ENCODE data around the gene LMOD3. TPM values are rescaled to one million over a fixed set of nuclear protein-coding genes. Genes with fewer than 3 reads are reported as not detected.

Gene LMOD3
- total and polyA plus RNA-seq, 4 experiments from 2014 or later: 0.13 to 0.24 TPM; not detected in 2

DNA sequence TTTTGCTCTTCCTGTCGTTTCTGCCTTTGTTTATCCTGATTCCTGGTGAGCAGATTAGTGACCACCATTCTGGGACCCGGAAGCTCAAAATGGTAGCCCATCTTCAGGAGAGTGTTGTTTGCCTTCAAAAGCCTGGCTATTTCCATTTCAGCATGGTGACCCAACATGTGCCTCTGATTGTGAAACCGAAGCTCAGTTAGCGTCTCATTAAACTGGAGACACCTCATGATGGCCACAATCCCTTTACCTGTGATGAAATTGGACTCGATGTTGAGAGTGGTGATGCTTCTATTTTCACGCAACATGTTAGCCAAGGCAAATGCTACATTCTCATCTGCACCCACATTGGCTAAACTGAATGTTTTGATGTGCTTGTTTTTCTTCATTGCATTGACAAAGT, 3.3 kb downstream of the LMOD3 start:
- ChIA-PET CTCF (ENCODE audit: partially characterized antibody) (interaction anchor here (0.8 to 4.3 kb wide), 12 partner anchors 9 to 187 kb away, joined by 3 to 34 read pairs (median 4); no protein-coding TSS in a partner anchor), POLR2A (ENCODE audit: partially characterized antibody) (no interaction called here)
- intact Hi-C loops (cut with micrococcal nuclease): no loop called here
- Histone ChIP-seq H3K9me3 (ENCODE audit: control insufficient read depth in 1 of 2, low read length in 2 of 2) (no peaks in the 10 kb centered on the region), H3K4me1 (ENCODE audit: insufficient read depth, low read length) (no peaks in the 10 kb centered on the region), H3K36me3 (ENCODE audit: insufficient read depth, low read length) (no peaks in the 10 kb centered on the region), H3K27me3 (ENCODE audit: insufficient read depth, low read length) (no peaks in the 10 kb centered on the region), H3K27ac (ENCODE audit: low read depth, low read length) (no peak overlapping the region), H3K4me3 (ENCODE audit: low read length in 2 of 2) (no peak overlapping the region)
- peaks cover 0 to 1% of the 10 kb centered on the region in 2 donors for H3K27me3 Mint-ChIP-seq
- H3K27ac Mint-ChIP-seq: peak overlapping the region in 1 of 7 donors; percentile 73
- no peak overlapping the region for H3K4me3 Mint-ChIP-seq
- H3K9me3 Mint-ChIP-seq: no peaks in the 10 kb centered on the region
- H3K36me3 Mint-ChIP-seq: no peaks in the 10 kb centered on the region
- H3K4me1 Mint-ChIP-seq: peaks cover 5% of the 10 kb centered on the region in 4 donors
- no peak for DNase-seq

- intact Hi-C loops (cut with micrococcal nuclease): no loop called here
- Histone ChIP-seq H3K27ac (ENCODE audit: low read depth, low read length) (no peak overlapping the region), H3K9me3 (ENCODE audit: control insufficient read depth in 1 of 2, low read length in 2 of 2) (no peaks in the 10 kb centered on the region), H3K4me3 (ENCODE audit: low read length in 2 of 2) (no peak overlapping the region), H3K27me3 (ENCODE audit: insufficient read depth, low read length) (no peaks in the 10 kb centered on the region), H3K4me1 (ENCODE audit: insufficient read depth, low read length) (no peaks in the 10 kb centered on the region), H3K36me3 (ENCODE audit: insufficient read depth, low read length) (no peaks in the 10 kb centered on the region)
- CTCF ChIA-PET (ENCODE audit: partially characterized antibody): interaction anchor here (0.8 to 3.8 kb wide), 6 partner anchors 9 to 187 kb away, joined by 3 to 34 read pairs (median 4); no protein-coding TSS in a partner anchor
- H3K27me3 Mint-ChIP-seq: peaks cover 0 to 1% of the 10 kb centered on the region in 2 donors
- POLR2A ChIA-PET (ENCODE audit: partially characterized antibody): no interaction called here
- no peaks in the 10 kb centered on the region for H3K36me3 Mint-ChIP-seq
- no peaks in the 10 kb centered on the region for H3K9me3 Mint-ChIP-seq
- no peak overlapping the region for H3K27ac Mint-ChIP-seq
- peaks cover 5% of the 10 kb centered on the region in 4 donors for H3K4me1 Mint-ChIP-seq
- no peak for DNase-seq
- no peak overlapping the region for H3K4me3 Mint-ChIP-seq
Measured at GRCh38 chr3:69118555-69118954, 3.8 kb downstream of the LMOD3 start.

DNA sequence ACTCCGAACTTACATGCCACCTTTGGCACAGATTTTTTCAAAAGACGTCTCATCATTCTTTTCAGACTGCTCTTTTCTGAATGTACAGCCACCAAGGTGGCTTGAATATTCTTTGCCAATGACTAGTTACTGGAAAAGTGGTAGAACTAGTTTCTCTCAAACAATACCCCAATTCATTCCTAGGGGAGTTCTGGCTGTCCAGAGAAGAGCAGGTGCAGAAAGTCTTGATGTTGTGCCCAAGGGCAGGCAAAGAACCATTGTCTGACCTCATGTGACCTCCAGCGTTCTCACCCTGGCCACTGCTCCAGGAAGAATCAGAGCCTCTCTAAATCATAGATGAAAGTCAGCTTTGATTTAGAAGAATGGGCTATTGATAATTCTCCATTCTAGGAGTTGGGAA, 5.5 kb downstream of the LMOD3 start:
- Histone ChIP-seq H3K4me3 (ENCODE audit: low read length in 2 of 2) (no peak overlapping the region), H3K36me3 (ENCODE audit: insufficient read depth, low read length) (no peaks in the 10 kb centered on the region), H3K27me3 (ENCODE audit: insufficient read depth, low read length) (no peaks in the 10 kb centered on the region), H3K4me1 (ENCODE audit: insufficient read depth, low read length) (no peaks in the 10 kb centered on the region), H3K9me3 (ENCODE audit: control insufficient read depth in 1 of 2, low read length in 2 of 2) (no peaks in the 10 kb centered on the region), H3K27ac (ENCODE audit: low read depth, low read length) (no peak overlapping the region)
- no peak overlapping the region for H3K27ac Mint-ChIP-seq
- no peak for DNase-seq
- peaks cover 5 to 9% (median 6%) of the 10 kb centered on the region in 4 donors for H3K4me1 Mint-ChIP-seq
- no peaks in the 10 kb centered on the region for H3K9me3 Mint-ChIP-seq
- ChIA-PET CTCF (ENCODE audit: partially characterized antibody) (interaction anchor here (1.0 kb wide), 1 partner anchor 69 kb away, joined by 3 read pairs; no protein-coding TSS in a partner anchor), POLR2A (ENCODE audit: partially characterized antibody) (interaction anchor here (0.6 kb wide), 1 partner anchor 368 kb away, joined by 3 read pairs; no protein-coding TSS in a partner anchor)
- no peaks in the 10 kb centered on the region for H3K36me3 Mint-ChIP-seq
- H3K27me3 Mint-ChIP-seq: peaks cover 0 to 1% of the 10 kb centered on the region in 2 donors
- no peak overlapping the region for H3K4me3 Mint-ChIP-seq
- intact Hi-C loops (cut with micrococcal nuclease): no loop called here

DNA sequence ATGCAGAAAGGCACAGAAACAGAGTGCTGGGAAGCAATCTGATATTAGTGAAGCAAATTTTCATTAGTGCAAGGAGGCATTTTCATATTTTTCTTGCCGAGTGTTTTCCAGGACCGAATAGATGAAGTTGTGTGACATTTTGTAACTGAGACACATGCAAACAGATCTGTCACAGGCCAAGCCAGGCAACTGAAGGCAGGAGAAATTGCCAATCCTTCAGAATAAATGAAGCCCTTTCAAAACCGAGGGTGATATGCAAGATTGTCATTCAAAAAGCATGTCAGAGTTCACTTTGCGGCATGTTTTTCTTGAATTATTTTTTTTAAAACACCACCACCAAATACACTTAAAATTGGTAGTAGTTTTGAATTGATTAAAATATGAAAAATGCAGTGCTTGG, 6.2 kb downstream of the LMOD3 start:
- H3K4me3 Mint-ChIP-seq: no peak overlapping the region
- no peak overlapping the region for H3K27ac Mint-ChIP-seq
- H3K36me3 Mint-ChIP-seq: no peaks in the 10 kb centered on the region
- H3K4me1 ChIP-seq (ENCODE audit: insufficient read depth, low read length): no peaks in the 10 kb centered on the region
- peaks cover 3 to 9% (median 6%) of the 10 kb centered on the region in 4 donors for H3K4me1 Mint-ChIP-seq
- peaks cover 0 to 1% of the 10 kb centered on the region in 2 donors for H3K27me3 Mint-ChIP-seq
- no peaks in the 10 kb centered on the region for H3K9me3 ChIP-seq (ENCODE audit: control insufficient read depth in 1 of 2, low read length in 2 of 2)
- CTCF ChIA-PET (ENCODE audit: partially characterized antibody): interaction anchor here (0.6 kb wide), 1 partner anchor 22 kb away, joined by 3 read pairs; no protein-coding TSS in a partner anchor
- H3K27me3 ChIP-seq (ENCODE audit: insufficient read depth, low read length): no peaks in the 10 kb centered on the region
- POLR2A ChIA-PET (ENCODE audit: partially characterized antibody): no interaction called here
- no peak overlapping the region for H3K4me3 ChIP-seq (ENCODE audit: low read length in 2 of 2)
- intact Hi-C loops (cut with micrococcal nuclease): no loop called here
- H3K27ac ChIP-seq (ENCODE audit: low read depth, low read length): no peak overlapping the region
- DNase-seq: no peak
- no peaks in the 10 kb centered on the region for H3K9me3 Mint-ChIP-seq
- H3K36me3 ChIP-seq (ENCODE audit: insufficient read depth, low read length): no peaks in the 10 kb centered on the region

DNA sequence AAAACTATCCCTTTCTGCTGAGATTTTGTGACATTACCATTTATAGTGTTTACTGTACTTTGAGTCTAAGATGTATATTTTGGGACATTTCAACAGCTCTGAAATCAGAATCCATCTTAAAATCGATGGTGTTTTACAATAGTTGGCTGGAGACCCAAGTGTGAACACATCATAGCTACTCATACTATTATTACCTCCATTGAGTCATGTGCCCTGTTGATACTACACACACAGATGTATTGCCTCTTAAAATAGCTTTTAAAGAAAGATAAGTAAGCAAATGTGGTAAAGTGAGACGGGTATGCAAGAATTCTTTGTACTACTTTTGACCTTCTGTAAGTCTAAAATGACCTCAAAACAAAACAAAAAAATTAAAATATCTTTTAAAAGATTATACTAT, 6.7 kb downstream of the LMOD3 start:
- no peaks in the 10 kb centered on the region for H3K27me3 ChIP-seq (ENCODE audit: insufficient read depth, low read length)
- Mint-ChIP-seq H3K27me3 (peaks cover 0 to 1% of the 10 kb centered on the region in 2 donors), H3K4me1 (peaks cover 0 to 5% (median 2%) of the 10 kb centered on the region in 4 donors), H3K4me3 (no peak overlapping the region), H3K36me3 (no peaks in the 10 kb centered on the region), H3K9me3 (no peaks in the 10 kb centered on the region), H3K27ac (no peak overlapping the region)
- no peak overlapping the region for H3K27ac ChIP-seq (ENCODE audit: low read depth, low read length)
- no peaks in the 10 kb centered on the region for H3K4me1 ChIP-seq (ENCODE audit: insufficient read depth, low read length)
- no peak overlapping the region for H3K4me3 ChIP-seq (ENCODE audit: low read length in 2 of 2)
- CTCF ChIA-PET (ENCODE audit: partially characterized antibody): interaction anchor here (0.6 kb wide), 1 partner anchor 21 kb away, joined by 3 read pairs; no protein-coding TSS in a partner anchor
- intact Hi-C loops (cut with micrococcal nuclease): no loop called here
- POLR2A ChIA-PET (ENCODE audit: partially characterized antibody): no interaction called here
- H3K9me3 ChIP-seq (ENCODE audit: control insufficient read depth in 1 of 2, low read length in 2 of 2): no peaks in the 10 kb centered on the region
- no peak for DNase-seq
- H3K36me3 ChIP-seq (ENCODE audit: insufficient read depth, low read length): no peaks in the 10 kb centered on the region

- peak overlapping the region in 1 of 7 donors; percentile 9 for H3K27ac Mint-ChIP-seq
- no peaks in the 10 kb centered on the region for H3K9me3 ChIP-seq (ENCODE audit: control insufficient read depth in 1 of 2, low read length in 2 of 2)
Measured at GRCh38 chr3:69113536-69113935, 8.9 kb downstream of the LMOD3 start.

GRCh38 chr3:69110941-69111546, 11.4 kb downstream of the LMOD3 start:
- H3K27ac Mint-ChIP-seq: peak overlapping the region in 4 of 7 donors; percentile 13 to 64 (median 31)
- intact Hi-C loops (cut with micrococcal nuclease): no loop called here
- Histone ChIP-seq H3K27me3 (ENCODE audit: insufficient read depth, low read length) (no peaks in the 10 kb centered on the region), H3K36me3 (ENCODE audit: insufficient read depth, low read length) (no peaks in the 10 kb centered on the region), H3K4me1 (ENCODE audit: insufficient read depth, low read length) (no peaks in the 10 kb centered on the region), H3K4me3 (ENCODE audit: low read length in 2 of 2) (no peak overlapping the region), H3K27ac (ENCODE audit: low read depth, low read length) (no peak overlapping the region), H3K9me3 (ENCODE audit: control insufficient read depth in 1 of 2, low read length in 2 of 2) (no peaks in the 10 kb centered on the region)
- peaks cover 5 to 8% (median 6%) of the 10 kb centered on the region in 4 donors for H3K4me1 Mint-ChIP-seq
- no peaks in the 10 kb centered on the region for H3K9me3 Mint-ChIP-seq
- CTCF ChIA-PET (ENCODE audit: partially characterized antibody): no interaction called here
- POLR2A ChIA-PET (ENCODE audit: partially characterized antibody): no interaction called here
- no peak overlapping the region for H3K4me3 Mint-ChIP-seq
- peaks cover 4% of the 10 kb centered on the region in 2 donors for H3K36me3 Mint-ChIP-seq
- no peak for DNase-seq
- no peaks in the 10 kb centered on the region for H3K27me3 Mint-ChIP-seq

More at GRCh38 chr3:69113536-69113935, 8.9 kb downstream of the LMOD3 start:
- no peak overlapping the region for H3K27ac ChIP-seq (ENCODE audit: low read depth, low read length)
- ChIA-PET POLR2A (ENCODE audit: partially characterized antibody) (interaction anchor here (1.1 kb wide), 1 partner anchor 29 kb away, joined by 4 read pairs; no protein-coding TSS in a partner anchor), CTCF (ENCODE audit: partially characterized antibody) (interaction anchor here (1.0 kb wide), 1 partner anchor 45 kb away, joined by 3 read pairs; no protein-coding TSS in a partner anchor)
- DNase-seq: no peak
- H3K27me3 Mint-ChIP-seq: no peaks in the 10 kb centered on the region
- no peaks in the 10 kb centered on the region for H3K9me3 Mint-ChIP-seq
- no peak overlapping the region for H3K4me3 ChIP-seq (ENCODE audit: low read length in 2 of 2)
- no peaks in the 10 kb centered on the region for H3K4me1 ChIP-seq (ENCODE audit: insufficient read depth, low read length)
- no peaks in the 10 kb centered on the region for H3K36me3 ChIP-seq (ENCODE audit: insufficient read depth, low read length)
- no peaks in the 10 kb centered on the region for H3K36me3 Mint-ChIP-seq
- no peak overlapping the region for H3K4me3 Mint-ChIP-seq
- intact Hi-C loops (cut with micrococcal nuclease): no loop called here
- no peaks in the 10 kb centered on the region for H3K27me3 ChIP-seq (ENCODE audit: insufficient read depth, low read length)
- H3K4me1 Mint-ChIP-seq: peaks cover 0 to 4% (median 2%) of the 10 kb centered on the region in 4 donors
